Stimulated activated CD8-positive, alpha-beta memory T cell treated with anti-CD3 and anti-CD28 coated beads, Interleukin-15, amount 100 ng/mL, for 4 hours (primary cell): ENCODE measurements around the gene CNDP1.

Experiments used
- DNase-seq, 2 donors: peaks; one replicate each; pipeline ENCODE4 v3.0.0-alpha.2; 2020; ENCODE audit warnings: low read depth in 2 of 2

The CNDP1 gene

GRCh38 chr18:74582642-74583041 lies 48.3 kb downstream of the CNDP1 start:
- DNase-seq = no peak

- DNase-seq = no peak
These were observed 53.1 kb downstream of the CNDP1 start for GRCh38 chr18:74587441-74587840.

- no peak for DNase-seq
These were observed 54.7 kb downstream of the CNDP1 start for GRCh38 chr18:74589021-74589420.

DNA sequence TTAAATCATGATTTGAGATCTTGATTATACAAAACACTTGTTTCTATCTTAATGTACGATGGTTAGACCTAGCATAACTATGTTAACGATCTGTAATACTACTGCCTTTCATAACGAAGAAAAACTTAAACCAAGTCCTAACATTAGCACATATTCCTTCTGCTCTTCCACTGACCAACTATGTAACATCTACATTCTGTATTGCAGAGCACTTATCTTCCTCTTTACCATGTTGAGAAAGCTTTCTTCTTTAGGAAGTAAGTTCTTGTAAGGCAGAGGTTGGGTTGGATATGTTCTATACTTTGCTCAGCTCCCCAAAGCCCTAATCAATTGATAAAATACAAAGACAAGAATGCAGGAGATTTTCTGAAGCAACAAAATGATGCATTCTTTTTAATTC lies 55.5 kb downstream of the CNDP1 start:
- DNase-seq = no peak

GRCh38 chr18:74590671-74591070 lies 56.4 kb downstream of the CNDP1 start:
- no peak for DNase-seq

GRCh38 chr18:74595431-74595830 lies 61.1 kb downstream of the CNDP1 start:
- DNase-seq = no peak

GRCh38 chr18:74597034-74597661 lies 62.8 kb downstream of the CNDP1 start:
- peak; percentile 50 to 52 for DNase-seq

- peak; percentile 75 to 76 for DNase-seq
These were observed 63.5 kb downstream of the CNDP1 start, which contains the start of gene ZNF407 for GRCh38 chr18:74597662-74598349. Gene ZNF407 (plus strand): TSS chr18:74597870. CDS start chr18:74631020, 33,150 bp downstream.

- DNase-seq = peak; percentile 45 to 53
These were observed 64.2 kb downstream of the CNDP1 start for GRCh38 chr18:74598350-74599001.

- DNase-seq = no peak
These were observed 70.1 kb downstream of the CNDP1 start for GRCh38 chr18:74604361-74604760.

GRCh38 chr18:74604774-74605173 lies 70.5 kb downstream of the CNDP1 start:
- DNase-seq = no peak

DNA sequence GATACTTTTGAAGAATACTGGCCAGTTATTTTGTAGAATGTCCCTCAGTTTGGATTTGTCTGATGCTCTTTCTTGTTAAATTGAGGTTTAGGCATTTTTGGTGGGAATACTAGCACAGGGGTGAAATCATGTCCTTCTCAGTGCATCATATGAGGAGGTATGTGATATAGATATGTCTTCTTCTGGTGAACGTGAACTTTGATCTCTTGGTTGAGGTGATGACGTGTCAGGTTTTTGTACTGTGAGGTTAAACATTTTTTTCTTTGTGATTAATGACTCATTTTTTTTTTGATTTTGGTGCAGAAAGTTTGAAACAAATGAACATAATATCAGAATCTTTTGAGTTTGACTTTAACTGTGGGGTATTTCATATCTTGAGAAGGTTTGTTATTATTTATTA lies 74.4 kb downstream of the CNDP1 start:
- DNase-seq = no peak

DNA sequence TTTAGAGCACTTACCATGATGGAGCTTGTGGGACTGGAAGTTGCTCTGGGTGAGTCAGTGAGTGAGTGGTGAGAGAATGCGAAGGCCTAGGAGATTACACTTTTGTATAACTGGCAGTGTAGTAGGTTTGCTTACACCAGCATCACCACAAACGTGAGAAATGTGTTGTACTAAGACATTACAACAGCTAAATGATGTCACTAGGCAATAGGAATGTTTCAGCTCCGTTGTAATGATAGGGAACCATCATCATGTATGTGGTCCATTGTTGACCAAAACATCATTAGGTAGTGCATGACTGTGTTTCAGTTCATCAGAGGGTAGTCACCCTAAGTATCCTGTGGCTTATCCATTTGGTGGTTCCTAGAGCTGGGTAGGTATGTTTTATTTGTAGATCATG lies 75.2 kb downstream of the CNDP1 start:
- no peak for DNase-seq

GRCh38 chr18:74610051-74610615 lies 75.8 kb downstream of the CNDP1 start:
- no peak for DNase-seq

DNA sequence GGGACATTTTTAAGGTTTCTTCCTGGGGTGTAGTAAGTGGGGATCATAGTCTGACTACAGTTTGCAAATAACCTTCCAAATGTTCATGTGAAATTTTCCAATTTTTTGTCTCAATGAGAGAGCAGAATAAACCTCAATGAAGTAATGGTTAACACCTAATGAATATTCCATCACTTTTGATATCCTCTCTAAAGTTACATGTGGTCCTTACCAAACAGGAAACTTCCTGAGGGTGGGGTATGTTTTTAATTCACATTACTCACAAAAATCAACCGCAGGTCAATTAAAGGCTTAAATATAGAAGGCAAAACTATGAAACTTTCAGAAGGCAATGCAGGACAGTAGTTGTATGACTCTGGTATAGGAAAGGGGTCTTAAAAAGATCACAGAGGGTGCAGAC lies 76.6 kb downstream of the CNDP1 start:
- no peak for DNase-seq

DNA sequence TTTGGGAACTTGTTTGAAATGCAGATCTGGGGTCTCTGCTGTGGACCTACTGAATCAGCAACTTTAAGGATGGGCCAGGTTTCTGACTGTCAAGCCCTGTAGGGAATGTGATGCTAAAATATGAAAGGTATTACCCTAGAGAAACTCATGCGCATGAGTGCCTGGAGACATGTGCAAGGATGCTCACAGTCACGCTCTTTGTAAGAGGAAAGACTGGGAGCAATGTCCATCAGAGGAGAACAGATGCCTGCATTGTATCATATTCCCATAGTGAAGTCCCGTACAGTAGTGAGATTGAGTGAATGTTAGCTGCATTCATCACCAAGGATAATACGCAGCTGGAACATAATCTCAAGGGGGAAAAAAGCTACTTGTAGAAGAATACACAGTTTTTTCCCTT lies 77.5 kb downstream of the CNDP1 start:
- DNase-seq = no peak

- no peak for DNase-seq
These were observed 79.1 kb downstream of the CNDP1 start for GRCh38 chr18:74613381-74613780.

DNA sequence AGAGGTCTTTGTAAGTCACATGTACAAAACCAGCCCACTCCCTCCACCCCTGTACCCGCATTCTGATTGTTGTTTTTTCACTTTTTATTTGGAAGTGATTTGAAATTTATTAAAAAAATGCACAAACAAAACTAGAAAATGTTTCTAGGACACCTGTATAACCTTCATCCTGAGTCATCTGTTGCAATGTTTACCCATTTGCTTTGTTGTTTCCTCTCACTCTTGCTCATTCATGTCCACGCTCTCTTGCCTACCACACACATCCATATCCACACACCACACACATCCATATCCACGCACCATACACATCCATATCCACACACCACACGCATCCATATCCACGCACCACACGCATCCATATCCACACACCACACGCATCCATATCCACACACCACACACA lies 82.2 kb downstream of the CNDP1 start:
- no peak for DNase-seq

GRCh38 chr18:74617486-74617885 lies 83.2 kb downstream of the CNDP1 start:
- no peak for DNase-seq

DNA sequence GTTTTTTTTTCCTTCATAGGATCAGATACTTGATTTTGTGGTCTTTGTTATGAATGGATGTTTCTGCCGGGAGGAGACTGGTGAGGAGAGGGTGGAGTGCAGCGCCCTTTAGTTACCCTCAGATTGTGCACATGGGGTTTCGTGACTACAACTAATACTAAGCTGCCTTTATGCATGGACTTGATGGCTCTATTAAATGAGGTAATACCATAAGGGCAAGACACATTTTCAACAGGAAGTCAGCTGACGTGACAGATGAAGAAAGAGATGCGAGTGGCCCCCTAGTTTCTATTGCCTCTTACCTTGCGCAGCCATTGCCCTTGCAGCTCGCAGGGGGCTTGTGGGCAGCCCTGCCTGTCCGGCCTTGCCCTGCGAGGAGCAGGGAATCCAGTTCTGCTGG lies 87.8 kb downstream of the CNDP1 start:
- DNase-seq = no peak

DNA sequence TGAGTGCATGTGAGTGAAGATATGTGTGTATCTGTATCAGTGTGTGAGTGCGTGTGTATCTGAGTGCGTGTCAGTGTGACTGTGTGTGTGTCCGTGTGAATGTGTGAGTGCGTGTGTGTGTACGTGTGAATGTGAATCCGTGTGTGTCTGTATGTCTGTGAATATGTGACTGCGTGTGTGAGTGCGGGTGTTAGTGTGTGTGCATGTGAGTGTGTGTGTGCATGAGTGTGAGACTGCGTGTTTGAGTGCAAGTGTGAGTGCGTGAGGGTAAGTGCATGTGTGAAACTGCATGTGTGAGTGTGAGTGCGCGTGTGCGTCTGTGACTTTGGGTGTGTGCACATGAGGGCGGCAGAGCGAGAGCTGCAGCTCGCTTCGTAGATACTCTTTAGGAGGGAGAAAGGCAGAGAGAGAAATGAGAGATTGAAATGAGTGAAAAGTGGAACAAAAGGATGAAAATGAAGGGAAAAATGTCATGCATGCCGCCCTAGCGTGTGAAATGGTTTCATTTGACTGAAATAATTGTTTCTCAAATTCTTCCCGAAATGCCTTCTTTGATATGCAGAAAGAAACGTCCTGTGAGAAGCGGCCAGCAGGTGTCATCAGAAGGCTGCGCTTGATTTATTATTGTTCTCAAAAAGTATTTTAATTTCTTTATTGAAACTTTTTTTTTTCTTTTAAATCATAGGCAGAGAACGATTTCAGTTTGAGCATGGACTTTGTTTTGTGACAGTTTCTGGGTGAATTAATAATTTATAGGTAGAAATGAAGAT lies 88.9 kb downstream of the CNDP1 start:
- DNase-seq = no peak

DNA sequence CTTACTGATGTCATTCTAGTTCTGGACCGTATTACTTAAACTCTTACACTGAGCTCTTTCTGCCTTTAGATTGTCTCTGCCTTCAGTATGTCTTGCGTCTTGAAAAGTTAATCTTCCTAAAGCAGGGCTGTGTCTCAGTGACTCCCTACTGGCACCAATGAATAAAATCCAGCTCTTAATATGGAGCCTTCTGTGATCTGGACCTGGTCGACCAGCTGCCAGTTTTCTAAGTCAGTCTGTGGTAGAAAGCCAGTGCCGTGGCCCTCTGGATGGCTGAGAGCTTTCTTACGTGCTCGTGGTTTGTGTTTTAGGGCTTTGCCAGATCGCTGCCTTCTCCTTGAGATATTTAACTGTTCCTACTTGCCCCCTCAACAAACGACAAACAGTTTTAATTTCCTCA lies 90.2 kb downstream of the CNDP1 start:
- no peak for DNase-seq
